GM15510 (cell line): ENCODE data around the gene CASZ1.

Experiments
- POLR2A ChIP-seq: IDR thresholded peaks from 3 replicates; pipeline ENCODE4 v1.6.1; 2011; ENCODE audit warnings: borderline replicate concordance; ENCODE audit not compliant: insufficient read length; ENCODE audit errors: extremely low read depth

The CASZ1 gene

DNA sequence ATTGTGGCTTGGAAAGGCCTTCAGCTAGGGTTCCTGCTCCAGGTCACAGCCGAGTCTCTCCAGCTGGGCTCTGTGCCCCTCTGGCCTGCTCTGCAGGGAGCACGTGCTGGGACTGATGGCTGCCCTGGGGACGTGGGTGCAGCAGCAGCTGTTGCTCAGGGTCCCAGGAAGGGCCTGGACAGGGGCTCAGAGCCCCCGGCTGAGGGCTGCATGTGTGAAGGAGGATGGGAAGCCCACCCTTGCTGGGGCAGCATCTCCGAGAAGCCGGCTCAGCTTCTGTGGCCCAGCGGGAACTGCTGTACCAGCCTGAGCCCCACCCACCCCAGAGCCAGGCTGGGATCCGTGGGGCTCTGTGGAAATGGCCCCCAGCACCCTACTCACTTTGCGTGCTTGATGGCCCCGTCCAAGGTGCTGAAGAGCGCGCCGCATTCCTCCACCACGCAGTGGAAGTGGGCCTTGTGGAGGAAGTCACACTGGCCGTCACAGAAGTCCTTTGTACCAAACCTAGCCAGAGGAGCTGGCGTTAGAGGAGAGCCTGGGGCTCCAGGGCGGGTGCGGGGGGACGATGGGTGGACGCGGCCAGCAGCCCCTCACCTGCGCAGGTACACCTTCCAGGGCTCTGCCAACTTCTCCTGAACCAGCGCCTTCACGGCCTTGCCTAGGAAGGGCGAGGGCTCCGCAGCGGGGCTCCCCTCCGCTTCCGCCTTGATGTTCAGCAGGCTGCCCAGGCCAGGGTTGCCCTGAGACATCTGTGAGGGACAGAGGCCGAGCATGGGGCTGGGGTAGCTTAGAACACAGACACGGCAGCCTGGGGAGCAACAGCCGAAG, 147.5 kb downstream of the CASZ1 start:
- no peak for TF ChIP-seq POLR2A

DNA sequence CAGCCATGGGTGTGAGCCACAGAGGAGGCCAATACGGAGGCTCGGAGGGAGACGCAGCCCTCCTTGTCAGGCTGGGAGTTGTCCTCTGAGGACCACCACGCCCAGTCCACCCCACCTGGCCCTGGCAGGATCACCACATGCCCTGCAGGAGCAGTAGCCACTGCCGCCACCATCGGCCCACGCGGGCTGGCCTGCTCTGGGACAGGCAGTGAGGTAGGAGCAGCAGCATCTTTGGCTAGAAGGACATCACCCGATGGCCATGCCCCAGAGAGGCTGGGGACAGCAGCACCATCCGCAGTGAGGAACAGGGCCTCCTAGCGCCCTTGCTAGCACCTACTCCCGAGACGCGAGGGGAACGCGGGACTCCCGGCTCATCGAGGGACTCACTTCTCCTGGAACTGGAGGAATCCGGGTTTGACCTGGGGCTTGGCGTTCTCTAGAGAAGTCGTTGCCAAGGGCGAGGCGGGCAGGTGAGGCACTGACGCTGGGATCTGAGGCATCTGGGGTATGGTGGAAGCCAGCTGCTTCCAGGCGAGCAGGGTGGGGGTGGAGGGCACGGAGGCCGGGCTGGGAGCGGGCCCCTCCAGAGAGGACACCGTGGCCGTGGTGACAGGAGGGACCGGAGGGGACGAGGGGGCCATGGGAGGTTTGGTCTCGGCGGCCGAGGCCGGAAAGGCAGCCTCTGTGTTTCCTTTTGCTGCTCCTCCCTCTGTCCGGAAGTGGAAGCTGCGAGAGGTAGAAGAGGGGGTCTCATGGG, 148.9 kb downstream of the CASZ1 start:
- no peak for TF ChIP-seq POLR2A

DNA sequence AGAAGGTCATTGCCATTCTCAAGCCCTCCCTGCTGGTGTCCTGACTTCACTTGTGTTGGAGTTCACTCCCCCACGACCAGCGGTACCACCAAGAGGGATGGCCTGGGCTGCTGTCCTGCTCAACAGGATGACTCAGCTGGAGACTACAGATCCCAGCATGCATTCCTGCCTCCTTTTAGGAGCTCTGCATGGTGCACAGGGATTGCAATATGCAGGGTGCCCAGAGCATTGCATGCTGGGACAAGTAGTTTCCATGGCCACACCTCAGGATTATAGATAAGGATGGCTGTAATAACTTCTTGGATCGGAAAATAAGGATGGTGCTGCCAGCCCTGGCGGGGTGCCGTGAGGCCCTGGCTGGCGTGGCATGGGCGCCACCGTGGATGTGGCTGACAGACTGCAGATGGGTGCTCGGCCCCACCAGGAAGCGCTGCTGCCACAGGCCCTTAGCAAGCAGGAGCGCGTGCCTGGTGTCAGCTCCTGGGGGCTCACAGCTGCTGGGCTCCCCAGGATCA, 150.0 kb downstream of the CASZ1 start:
- TF ChIP-seq POLR2A: no peak

DNA sequence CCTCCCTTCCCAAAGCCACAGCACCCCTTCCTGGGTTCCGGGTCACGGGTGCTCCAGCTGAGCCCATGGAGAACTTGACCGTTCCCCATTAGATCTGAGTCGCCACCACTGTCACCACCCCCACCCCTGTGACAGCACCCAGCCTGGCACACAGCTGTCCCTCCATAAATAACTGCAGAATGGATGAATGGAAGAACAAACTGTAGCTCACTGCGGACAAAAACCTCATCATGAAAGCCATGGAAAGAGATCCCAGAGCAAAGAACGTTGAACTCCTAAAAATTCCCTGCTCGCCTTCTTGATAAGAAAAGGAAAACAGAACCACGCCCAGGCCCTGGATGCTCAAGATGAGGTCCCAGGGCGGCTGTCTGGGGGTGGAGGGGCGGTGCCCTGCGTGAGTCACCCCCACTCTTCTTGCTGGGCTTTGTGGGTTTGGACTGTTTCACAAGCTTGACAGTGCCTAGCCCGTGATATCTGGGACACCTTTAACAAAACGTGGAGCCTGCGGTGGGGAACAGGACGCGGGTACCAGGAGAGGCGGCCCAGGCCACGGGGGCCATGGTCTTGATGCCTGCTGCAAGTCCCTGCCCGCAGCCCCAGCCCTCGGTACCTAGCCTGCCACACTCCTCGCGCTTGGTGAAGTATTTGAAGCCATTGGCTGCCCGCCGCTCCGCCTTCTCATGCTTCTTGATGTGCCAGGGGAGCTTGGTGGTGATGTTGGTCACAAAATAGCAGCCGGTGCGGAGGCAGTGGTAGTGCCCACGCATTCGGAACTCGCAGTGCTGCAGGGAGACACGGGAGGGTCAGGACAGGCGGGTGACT, 151.9 kb downstream of the CASZ1 start:
- TF ChIP-seq POLR2A: no peak

DNA sequence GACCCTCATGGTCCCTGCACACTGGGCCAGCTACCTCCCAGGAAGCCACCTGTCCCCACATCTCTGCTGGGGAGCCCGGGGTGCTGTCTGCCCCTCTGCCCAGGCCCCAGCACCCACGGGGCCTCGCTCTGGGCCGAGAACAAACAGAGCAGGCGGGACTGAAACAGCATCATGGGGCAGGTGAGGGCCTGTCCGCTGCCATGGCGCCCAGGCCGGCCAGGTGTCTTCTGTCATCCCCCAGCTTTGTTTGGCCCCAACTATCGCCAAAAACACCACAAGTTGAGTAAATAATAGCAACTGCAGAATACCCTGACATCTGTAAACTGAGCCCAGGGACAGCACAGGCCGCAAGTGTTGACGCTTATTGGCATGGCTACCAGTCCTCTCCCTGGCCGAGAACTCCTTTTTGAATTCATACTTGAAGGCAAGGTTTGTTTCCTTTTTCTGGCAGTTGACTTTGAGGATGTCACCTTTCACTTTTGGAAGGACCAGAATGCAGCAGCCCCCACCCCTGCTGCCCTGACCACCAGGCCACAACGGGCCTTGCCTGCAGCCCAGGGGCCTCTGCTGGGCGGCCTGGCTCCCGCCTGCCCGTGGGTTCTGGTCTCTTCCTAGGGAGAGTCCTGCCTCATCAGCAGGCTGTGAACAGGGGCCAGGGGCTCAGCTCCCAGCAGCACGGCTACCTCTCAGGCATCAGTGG, 152.7 kb downstream of the CASZ1 start:
- TF ChIP-seq POLR2A: no peak

DNA sequence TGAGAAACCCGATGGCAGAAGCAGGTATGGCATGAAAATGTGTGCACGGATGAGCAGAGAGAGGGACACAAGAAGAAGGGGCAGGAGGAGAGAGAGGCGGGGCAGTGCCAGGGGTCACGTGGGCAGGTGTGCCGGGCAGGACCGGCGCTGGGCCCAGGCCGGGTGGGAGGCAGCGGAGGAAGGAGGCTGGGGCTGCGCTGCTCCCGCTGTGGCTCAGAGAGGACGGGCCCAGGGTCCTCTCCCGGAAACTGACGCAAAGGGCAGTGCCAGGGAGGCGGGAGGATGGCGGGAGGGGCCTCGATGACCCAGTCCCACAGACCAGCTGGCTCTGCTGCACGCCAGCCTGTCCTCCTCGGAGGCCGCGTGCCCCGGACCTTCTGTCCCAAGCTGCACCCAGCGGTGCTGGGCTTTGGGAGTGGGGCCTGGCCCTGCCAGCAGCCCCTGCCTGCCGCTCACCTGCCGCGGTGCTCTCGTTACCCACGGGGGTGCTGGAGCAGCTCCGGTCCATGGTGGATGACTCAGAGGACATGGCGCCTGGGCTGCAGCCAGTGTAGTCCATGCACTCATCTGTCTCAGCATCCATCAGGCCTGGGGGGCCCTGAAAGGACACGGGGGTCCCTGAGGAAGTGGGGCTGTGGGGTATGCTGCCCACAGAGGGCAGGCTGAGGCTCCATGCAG, 153.9 kb downstream of the CASZ1 start:
- TF ChIP-seq POLR2A: no peak

DNA sequence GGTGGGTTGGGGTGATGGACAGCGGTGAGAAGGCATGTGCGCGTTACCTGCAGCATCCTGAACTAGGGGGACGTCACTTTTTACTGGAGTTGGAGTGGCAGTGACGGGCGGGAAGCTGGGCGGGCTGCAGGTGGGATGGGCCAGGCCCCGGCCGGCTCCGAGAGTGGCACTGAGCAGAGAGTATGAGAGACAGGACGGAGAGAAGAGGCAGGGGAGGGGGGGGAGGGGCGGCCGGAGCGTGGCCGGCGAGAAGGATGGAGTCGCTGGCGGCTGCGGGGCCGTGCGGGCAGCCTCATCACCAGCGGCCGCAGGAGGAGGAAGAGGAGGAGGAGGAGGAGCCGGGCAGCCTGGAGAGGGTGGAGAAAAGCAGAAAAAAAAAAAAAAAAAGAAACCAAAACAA, 154.5 kb downstream of the CASZ1 start:
- no peak for TF ChIP-seq POLR2A

DNA sequence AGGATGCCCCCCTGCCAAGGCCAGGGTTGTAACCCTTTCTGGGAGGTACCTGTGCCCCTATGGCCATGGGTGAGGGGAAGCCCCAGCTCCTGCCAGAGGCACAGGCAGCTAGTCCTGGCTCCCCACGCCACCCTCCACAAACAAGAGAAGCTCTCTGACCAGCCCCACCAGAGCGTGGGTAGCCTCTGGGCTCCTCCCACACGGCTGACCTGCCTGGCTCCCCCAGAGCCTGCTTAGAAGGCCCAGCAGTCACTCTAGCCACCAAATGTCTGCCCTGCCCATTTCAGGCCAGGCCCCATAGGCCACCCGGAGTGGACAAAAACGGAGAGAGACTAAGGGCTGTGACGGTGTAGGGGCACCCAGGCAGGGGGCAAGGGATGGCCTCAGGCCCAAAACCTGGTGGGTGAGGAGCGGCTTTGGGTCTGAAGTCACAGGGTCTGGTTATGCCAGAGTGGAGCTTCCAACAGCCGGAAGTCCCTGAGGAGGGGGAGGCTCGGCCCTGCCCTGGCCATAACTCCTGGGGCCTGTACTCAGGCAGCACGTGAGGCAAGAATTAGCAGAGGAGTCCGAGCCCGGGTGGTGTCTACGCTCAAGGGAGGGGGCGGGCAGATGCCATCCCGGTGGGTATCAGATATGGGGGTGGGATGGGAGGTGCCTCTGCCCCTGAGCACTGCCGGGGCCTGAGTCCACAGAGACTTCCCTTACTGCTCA, 155.4 kb downstream of the CASZ1 start:
- TF ChIP-seq POLR2A: no peak

DNA sequence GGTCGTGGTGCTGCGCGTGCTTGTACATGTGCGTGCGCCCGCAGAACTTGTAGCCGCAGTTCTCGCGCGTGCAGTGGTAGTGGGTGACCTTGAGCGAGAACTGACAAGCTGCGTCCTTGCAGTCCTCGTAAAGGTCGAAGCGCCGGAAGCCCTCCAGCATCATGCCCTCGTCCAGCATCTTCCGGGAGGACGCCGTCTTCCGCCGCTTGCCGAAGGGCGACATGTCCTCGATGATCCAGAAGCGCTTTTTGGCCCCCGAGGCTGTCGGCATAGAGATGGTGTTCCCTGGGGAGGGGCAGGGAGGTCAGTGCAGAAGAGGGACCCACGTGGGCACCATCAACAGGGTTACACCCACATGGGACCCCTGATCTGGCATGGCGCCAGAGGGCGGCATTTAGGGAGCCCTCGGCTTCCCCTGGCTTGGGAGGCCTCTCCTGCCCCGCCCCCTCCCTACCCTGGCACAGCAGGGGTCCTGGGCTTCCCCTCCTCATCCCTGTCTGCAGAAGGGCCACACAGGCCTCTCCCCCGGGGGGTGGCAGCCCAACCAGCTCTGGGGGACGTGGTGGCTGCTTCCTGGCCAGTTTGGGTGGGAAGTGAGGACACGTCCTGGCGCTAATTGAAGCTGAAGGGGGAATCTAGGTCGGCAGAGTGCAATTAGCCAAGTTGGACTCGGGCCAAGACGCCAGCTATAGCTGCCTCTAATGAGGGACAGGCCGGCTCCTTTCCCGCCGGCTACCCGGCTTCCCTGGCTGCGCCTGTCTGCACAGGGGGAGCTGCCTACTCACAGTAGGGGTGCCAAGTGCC, 156.5 kb downstream of the CASZ1 start:
- no peak for TF ChIP-seq POLR2A

DNA sequence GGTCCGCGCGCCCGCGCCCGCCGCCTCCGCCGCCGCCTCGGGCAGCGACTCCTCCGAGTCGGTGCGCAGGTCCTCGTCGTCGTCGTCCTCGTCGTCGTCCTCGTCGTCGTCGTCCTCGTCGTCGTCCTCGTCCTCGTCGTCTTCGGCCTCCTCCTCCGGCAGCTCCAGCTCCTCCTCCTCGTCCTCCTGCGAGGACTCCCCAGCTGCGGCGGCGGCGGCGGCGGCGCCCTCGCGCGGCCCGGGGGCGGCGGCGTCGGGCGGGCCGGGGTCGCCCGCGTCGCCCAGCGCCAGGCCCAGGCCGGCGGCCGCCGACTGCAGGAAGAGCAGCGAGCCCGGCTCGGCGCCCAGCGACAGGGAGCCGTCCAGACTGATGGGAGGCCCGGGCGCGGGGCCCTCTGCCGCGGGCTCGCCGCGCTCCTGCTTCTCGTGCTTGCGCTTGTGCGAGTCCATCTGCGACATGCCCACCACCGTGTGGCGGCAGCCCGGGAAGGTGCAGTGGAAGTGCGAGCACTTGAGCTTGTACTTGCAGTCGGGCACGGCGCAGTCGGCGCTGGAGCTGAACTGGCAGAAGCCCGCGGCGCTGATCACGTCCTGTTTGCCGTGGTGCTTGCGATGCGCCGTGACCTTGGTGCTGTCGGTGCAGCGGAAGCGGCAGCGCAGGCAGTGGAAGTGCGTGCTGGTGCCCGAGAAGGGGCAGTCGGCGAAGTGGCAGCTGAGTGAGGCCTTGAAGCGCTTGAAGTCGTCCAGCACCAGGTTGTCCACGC, 157.3 kb downstream of the CASZ1 start:
- no peak for TF ChIP-seq POLR2A

DNA sequence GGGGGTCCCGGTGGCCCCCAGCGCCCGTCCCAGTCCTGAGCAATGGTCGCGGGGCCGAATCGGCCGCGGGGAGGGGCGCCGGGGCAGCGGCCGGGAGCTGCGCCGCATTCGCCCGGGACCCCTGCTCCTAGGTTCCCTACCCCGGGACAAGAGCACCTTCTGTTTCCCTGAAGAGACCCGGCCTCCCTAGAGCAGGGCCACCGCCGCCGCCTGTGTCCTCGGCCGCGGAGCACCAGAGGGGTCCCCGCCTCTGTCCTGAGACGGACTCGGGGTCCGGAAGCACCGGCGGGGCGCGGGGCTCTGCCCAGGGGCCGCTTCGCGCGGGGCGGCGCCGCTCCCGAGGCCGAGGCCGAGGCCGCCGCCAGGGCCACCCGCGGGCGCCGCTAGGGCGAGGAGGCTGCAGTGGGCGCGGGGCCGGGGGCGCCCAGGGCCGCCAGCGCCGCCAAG, 157.9 kb downstream of the CASZ1 start:
- TF ChIP-seq POLR2A: no peak
